GM12891 (cell line): ENCODE data around the gene TARBP1.

Experiments used
- DNase-seq: peaks from one replicate; pipeline ENCODE4 v3.0.0; 2011; ENCODE audit warnings: low spot score; ENCODE audit not compliant: insufficient read length
- FAIRE-seq: peaks from 2 replicates; lab custom pipeline; 2011; peaks lifted over from hg19 to GRCh38; lab: Jason Lieb, UNC
- PAX5 ChIP-seq: IDR thresholded peaks from 2 replicates; pipeline ENCODE4 v1.6.1; 2011; ENCODE audit warnings: low read length, moderate library complexity, mild to moderate bottlenecking; ENCODE audit not compliant: insufficient read depth, severe bottlenecking
- POLR2A ChIP-seq: IDR thresholded peaks from 2 replicates; pipeline ENCODE4 v1.6.1; 2011; ENCODE audit warnings: low read depth, low read length, control low read depth
- POLR2AphosphoS5 ChIP-seq: IDR thresholded peaks from 2 replicates; pipeline ENCODE4 v1.6.1; 2011; ENCODE audit warnings: low read depth, low read length, control low read depth
- POU2F2 ChIP-seq: IDR thresholded peaks from 2 replicates; pipeline ENCODE4 v1.6.1; 2011; ENCODE audit warnings: low read depth, mild to moderate bottlenecking, control low read depth, low read length, moderate library complexity
- SPI1 ChIP-seq: IDR thresholded peaks from 2 replicates; pipeline ENCODE4 v1.6.1; 2011; ENCODE audit warnings: low read depth, low read length, control low read depth
- TAF1 ChIP-seq: IDR thresholded peaks from 2 replicates; pipeline ENCODE4 v1.6.1; 2011; ENCODE audit warnings: low read depth, low read length, control low read depth

The TARBP1 gene

GRCh38 chr1:234438579-234438978, 40.4 kb downstream of the TARBP1 start:
- TF ChIP-seq PAX5 (no peak), SPI1 (no peak), POLR2A (no peak), POU2F2 (no peak), TAF1 (no peak), POLR2AphosphoS5 (no peak)
- FAIRE-seq: no peak
- no peak for DNase-seq

GRCh38 chr1:234437423-234438171, 41.4 kb downstream of the TARBP1 start:
- DNase-seq: no peak
- no peak for TF ChIP-seq POLR2A
- no peak for TF ChIP-seq POU2F2
- no peak for TF ChIP-seq PAX5
- no peak for TF ChIP-seq POLR2AphosphoS5
- TF ChIP-seq TAF1: no peak
- TF ChIP-seq SPI1: no peak
- FAIRE-seq: no peak

- no peak for DNase-seq
- TF ChIP-seq POLR2A: no peak
- TF ChIP-seq POU2F2: no peak
- TF ChIP-seq TAF1: no peak
- no peak for TF ChIP-seq SPI1
- no peak for TF ChIP-seq POLR2AphosphoS5
- no peak for TF ChIP-seq PAX5
- no peak for FAIRE-seq
Observed at GRCh38 chr1:234435620-234436019, 43.4 kb downstream of the TARBP1 start.

GRCh38 chr1:234434706-234435105, 44.3 kb downstream of the TARBP1 start:
- FAIRE-seq: no peak
- DNase-seq: no peak
- TF ChIP-seq SPI1 (no peak), TAF1 (no peak), POLR2AphosphoS5 (no peak), POLR2A (no peak), PAX5 (no peak), POU2F2 (no peak)

GRCh38 chr1:234433563-234434285, 45.3 kb downstream of the TARBP1 start:
- DNase-seq: no peak
- peak; percentile 66 for FAIRE-seq
- no peak for TF ChIP-seq POLR2AphosphoS5
- peak; percentile 82 for TF ChIP-seq PAX5
- no peak for TF ChIP-seq POLR2A
- TF ChIP-seq SPI1: peak; percentile 56
- TF ChIP-seq POU2F2: no peak

- DNase-seq: no peak
- no peak for FAIRE-seq
- no peak for TF ChIP-seq POU2F2
- TF ChIP-seq POLR2A: no peak
- no peak for TF ChIP-seq PAX5
- TF ChIP-seq TAF1: no peak
- TF ChIP-seq POLR2AphosphoS5: no peak
- TF ChIP-seq SPI1: no peak
Observed at GRCh38 chr1:234431255-234431654, 47.7 kb downstream of the TARBP1 start.

- no peak for TF ChIP-seq POLR2AphosphoS5
- TF ChIP-seq PAX5: no peak
- TF ChIP-seq POU2F2: no peak
- TF ChIP-seq POLR2A: no peak
- TF ChIP-seq TAF1: no peak
- no peak for TF ChIP-seq SPI1
- DNase-seq (no peak), FAIRE-seq (no peak)
Observed at GRCh38 chr1:234430691-234431090, 48.3 kb downstream of the TARBP1 start.

GRCh38 chr1:234429434-234429806, 49.6 kb downstream of the TARBP1 start:
- FAIRE-seq: no peak

GRCh38 chr1:234427950-234428646, 50.9 kb downstream of the TARBP1 start:
- DNase-seq (no peak), FAIRE-seq (no peak)
- TF ChIP-seq SPI1: no peak
- no peak for TF ChIP-seq PAX5
- TF ChIP-seq POLR2A: no peak
- TF ChIP-seq POLR2AphosphoS5: no peak
- TF ChIP-seq TAF1: no peak
- no peak for TF ChIP-seq POU2F2

More at GRCh38 chr1:234429434-234429806, 49.6 kb downstream of the TARBP1 start:
- DNase-seq: no peak
- no peak for TF ChIP-seq POLR2AphosphoS5
